Fibroblast of mammary gland (primary cell): ENCODE data around the gene GTF3C2.
A peak's percentile ranks its signal among the peaks of the same experiment; 100 is the strongest.

Experiments used
- DNase-seq: peaks from one replicate; pipeline ENCODE4 v3.0.0-alpha.2; 2010; ENCODE audit warnings: low read depth
- H3K4me3 ChIP-seq: 2 replicates; pipeline ENCODE4 v1.5.1; 2011; ENCODE audit warnings: low read depth, mild to moderate bottlenecking, low read length, moderate library complexity; ENCODE audit not compliant: control insufficient read depth
- TF ChIP-seq, protein P1 (sequence below): conservative IDR thresholded peaks from 2 replicates; pipeline ENCODE4 v1.5.1; 2011; ENCODE audit warnings: low read depth, low read length, inconsistent platforms; ENCODE audit not compliant: control insufficient read depth, insufficient read depth

Gene GTF3C2

DNA sequence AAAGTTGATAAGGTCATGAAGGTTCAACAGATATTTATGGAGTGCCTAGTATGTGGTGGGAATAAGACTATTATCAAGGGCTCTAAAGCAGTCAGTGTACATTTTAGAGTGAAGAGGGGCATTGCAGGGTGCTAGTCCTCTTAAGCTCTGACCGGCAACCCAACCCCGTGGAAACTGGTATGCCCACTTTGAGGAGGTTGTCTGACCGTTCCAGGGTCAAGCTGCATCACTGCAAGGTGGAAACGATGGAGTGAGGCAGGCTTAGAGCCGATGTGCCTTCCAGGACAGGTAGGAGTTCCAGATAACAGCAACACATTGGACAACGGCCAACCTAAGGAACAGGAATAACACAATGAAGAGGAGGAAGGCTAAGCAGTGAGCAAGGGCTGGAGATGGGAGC, 46.9 kb downstream of the GTF3C2 start:
- TF ChIP-seq, protein P1, sequence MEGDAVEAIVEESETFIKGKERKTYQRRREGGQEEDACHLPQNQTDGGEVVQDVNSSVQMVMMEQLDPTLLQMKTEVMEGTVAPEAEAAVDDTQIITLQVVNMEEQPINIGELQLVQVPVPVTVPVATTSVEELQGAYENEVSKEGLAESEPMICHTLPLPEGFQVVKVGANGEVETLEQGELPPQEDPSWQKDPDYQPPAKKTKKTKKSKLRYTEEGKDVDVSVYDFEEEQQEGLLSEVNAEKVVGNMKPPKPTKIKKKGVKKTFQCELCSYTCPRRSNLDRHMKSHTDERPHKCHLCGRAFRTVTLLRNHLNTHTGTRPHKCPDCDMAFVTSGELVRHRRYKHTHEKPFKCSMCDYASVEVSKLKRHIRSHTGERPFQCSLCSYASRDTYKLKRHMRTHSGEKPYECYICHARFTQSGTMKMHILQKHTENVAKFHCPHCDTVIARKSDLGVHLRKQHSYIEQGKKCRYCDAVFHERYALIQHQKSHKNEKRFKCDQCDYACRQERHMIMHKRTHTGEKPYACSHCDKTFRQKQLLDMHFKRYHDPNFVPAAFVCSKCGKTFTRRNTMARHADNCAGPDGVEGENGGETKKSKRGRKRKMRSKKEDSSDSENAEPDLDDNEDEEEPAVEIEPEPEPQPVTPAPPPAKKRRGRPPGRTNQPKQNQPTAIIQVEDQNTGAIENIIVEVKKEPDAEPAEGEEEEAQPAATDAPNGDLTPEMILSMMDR, result no peak
- H3K4me3 ChIP-seq, result no peak overlapping the region
- no peak for DNase-seq

DNA sequence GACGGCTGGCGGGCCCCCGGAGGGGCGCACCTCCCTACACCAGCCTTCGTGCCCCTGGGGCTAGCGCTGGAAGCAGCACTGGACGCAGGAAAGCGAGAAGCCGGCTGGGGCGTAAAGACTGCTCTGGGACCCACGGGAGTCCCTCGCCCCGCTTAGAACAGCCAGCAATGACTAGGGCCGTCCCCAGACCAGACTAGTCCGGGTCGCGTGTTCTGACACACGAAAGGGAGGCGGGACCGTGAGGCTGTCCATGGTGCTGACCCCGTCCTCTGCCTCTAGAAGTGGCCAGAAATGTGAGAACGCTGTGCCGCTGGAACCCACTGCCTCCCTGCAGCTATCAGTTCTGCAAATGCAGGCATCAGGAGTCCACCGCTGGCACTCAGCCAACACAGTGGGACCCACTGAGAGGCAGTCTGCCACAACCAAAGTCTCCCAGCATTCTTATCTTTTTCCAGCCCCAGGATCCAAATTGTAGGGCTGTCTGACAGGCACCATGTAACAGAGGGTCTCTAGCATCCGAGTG, 48.1 kb downstream of the GTF3C2 start, which contains the start of gene UCN:
Gene UCN (minus strand): TSS at position 87 of the 523 bp plus-strand sequence. CDS start 550 bp downstream, outside the sequence.
- H3K4me3 ChIP-seq, result no peak within 1 kb of the TSS
- DNase-seq, result peak; percentile 36

DNA sequence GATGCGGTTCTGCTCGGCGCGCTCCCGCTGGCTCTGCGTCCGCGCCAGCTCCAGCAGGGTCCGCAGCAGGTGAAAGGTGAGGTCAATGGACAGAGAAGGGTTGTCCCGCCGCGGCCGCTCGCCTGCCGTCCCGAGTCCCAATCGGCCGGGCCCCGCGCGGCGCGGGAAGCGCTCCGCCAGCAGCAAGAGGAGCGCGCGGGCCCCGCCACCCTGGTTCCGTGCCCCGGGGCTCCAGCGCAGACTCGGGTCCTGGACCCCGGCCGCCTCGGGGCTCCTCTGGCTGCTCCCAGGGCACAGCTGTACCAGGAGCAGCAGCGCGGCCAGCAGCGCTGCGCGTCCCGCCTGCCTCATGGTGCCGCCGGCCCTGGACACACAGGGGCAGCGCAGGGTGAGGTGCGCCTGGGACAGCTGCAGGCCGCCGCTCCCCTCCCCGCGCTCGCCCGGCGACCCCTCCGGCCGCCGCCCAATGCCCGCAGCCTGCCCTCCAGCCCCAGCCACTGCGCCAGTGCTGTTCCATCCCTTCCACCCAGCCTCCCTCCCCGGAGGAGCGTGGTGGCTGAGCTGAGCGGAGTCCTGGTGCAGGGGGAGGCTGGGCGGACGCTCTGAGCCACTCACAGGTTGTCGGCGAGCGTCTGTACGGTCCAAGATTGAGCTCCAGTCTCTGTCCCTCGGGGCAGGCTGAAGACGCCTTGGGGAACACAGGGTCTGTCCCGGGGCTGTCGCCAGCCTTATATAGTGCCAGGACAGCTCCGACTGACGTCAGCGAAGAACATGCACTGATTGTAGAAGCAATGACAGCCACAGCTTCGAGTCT, 48.8 kb downstream of the GTF3C2 start:
- TF ChIP-seq, protein P1, result no peak
- no peak overlapping the region for H3K4me3 ChIP-seq
- no peak for DNase-seq

More for the DNA sequence above, 48.1 kb downstream of the GTF3C2 start, which contains the start of gene UCN:
- TF ChIP-seq, protein P1, result no peak

DNA sequence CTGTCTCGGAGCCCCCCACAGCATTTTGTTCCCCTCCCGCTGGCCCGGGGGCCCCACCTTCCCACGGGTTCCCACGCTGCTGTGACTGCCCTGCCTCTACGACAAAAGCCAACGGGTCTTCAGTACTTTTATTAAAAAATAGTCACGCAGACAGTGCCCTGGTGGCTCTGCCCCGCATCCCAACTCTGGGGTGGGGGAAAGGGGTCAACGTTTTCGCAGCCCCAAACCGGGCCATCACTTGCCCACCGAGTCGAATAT, 49.3 kb downstream of the GTF3C2 start:
- TF ChIP-seq, protein P1, result no peak
- H3K4me3 ChIP-seq, result no peak overlapping the region
- no peak for DNase-seq

DNA sequence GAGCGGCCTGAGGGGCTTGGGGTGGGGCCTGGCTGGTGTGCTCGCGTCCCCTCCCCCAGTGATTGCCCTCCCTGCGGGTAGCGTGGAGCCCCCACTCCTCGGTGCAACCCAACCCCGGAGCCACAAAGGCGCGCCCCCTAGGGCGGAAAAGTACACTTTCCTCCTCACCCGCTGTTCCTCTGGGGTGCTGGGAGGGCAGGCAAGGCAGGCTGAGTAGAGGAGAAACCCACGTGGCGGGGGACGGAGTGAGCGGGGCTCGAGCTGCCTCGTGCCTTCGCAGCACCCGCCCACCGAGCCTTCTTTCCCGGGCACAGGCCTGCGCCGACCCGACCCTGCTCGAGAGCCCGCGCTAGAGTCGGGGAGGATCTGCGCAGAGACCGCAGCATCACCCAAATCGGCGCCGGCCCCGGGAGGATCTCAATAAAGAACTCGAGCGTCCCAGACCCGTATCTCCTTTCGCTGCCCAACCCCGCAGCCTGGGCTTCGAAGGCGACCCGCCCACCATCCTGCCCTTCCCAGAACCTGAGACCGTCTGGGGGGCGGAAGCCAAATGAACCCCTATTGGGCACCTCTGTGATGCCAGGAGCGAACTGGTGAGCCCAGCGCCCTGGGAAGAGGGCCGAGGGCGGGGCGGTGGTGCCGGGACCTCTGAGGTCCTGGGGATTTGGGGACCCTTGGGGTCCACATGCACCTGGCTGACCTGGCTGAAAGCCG, 49.8 kb downstream of the GTF3C2 start:
- TF ChIP-seq, protein P1, result no peak
- no peak for DNase-seq
- no peak overlapping the region for H3K4me3 ChIP-seq

DNA sequence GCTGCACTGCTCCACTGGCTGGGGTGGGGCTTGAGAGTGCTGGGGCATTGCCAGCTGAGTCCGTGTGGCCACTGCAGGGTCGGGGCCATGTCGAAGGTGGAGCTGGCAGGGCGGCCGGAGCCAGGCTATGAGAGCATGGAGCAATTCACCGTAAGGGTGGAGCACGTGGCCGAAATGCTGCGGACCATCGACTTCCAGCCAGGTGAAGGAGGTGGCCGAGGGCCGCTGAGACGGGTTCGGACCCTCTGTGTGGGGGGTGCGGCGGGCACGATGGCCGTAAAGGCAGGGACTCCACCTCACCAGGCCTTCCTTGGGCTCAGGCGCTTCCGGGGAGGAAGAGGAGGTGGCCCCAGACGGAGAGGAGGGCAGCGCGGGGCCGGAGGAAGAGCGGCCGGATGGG, 50.4 kb downstream of the GTF3C2 start:
- DNase-seq, result no peak
- no peak overlapping the region for H3K4me3 ChIP-seq

More for the DNA sequence above, 50.4 kb downstream of the GTF3C2 start:
- TF ChIP-seq, protein P1, result no peak
